Umbilical cord (tissue), 2 donors: ENCODE measurements around the gene CPNE4. TPM values are rescaled to one million over a fixed set of nuclear protein-coding genes. Genes with fewer than 3 reads are reported as not detected.

Source experiments
- DNase-seq: peaks from one replicate; pipeline ENCODE4 v3.0.0-alpha.2; 2015; ENCODE audit warnings: low spot score
- total RNA-seq: library from RNA; depleted of rRNA; stranded (reverse); fragments of >200 nt; gene quantifications from one replicate; pipeline ENCODE4 v1.2.3, GENCODE V29; 2014; ENCODE audit warnings: low replicate concordance; ENCODE audit not compliant: insufficient read depth

The CPNE4 gene
- total RNA-seq, 1 donor from 2014 or later = 5.3 TPM

DNA sequence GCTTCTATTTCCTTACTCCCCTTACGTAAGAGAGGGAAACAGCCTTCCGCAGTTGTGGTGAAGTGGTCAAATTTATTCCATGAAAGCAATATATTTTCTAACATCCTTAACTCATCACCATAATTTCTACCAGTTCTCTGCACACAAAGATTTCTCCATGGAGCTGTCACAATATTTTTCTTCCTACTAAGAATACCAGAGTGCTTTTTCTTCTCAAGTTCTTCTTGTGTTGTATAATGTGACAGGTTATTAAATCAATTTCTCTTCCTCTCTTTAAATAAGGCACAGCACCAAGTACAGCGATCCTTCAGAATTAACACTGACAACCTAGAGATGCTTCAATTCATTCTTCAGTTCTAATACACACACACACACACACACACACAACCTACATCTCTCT is 153.0 kb downstream of the CPNE4 start:
- no peak for DNase-seq

DNA sequence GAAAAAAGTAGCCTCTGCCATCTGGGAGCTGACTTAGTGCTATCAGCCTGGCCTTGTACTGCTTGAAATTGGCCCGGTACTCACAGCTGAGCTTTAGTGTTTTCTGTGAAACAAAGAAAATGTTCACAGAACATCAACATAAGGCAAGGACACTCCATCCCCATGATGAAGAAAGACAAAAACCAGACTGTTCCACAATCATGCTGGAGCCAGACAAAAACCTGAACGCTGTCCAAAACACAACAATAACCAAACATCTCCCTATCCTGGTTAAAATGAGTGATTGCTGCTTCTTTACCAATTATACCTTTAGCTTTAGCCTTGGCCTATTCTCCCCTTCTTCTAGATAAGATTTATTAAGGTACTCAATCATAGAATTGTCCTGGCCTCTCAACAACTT is 153.9 kb downstream of the CPNE4 start:
- no peak for DNase-seq

DNA sequence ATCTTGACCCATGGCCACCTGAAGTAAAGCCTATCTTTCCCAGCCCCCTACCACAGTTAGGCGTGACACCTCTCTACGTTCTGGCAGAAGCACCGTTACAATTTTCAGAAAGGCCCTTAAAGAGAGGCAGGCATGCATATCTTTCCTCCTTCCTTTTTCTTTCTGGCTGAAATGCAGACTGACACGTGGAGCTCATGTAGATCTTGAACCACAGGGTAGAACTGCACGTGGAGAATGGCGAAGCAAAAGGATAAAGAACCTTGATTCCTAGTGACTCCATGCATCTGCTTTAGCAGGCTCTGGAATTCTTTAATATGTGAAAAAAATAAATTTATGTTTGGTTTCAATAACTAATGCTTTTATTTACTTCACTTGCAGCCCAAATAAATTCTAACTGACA is 166.6 kb downstream of the CPNE4 start:
- no peak for DNase-seq

DNA sequence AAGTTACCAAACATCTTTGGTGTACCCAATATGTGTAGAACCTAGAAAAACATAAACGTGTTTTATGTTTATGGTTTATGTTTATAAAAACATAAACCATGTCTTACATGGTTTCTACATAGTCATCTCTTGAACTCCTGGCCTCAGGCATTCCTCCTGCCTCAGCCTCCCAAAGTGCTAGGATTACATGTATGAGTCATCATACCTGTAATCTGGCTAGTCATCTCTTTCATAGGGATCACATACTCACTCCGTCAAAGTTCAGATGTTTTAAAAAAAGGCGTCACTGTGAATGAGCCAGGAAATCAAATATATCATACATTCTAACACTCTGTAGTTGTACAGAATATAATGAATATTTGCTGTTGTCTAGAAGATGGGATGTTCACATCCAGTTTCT is 178.6 kb downstream of the CPNE4 start:
- no peak for DNase-seq

DNA sequence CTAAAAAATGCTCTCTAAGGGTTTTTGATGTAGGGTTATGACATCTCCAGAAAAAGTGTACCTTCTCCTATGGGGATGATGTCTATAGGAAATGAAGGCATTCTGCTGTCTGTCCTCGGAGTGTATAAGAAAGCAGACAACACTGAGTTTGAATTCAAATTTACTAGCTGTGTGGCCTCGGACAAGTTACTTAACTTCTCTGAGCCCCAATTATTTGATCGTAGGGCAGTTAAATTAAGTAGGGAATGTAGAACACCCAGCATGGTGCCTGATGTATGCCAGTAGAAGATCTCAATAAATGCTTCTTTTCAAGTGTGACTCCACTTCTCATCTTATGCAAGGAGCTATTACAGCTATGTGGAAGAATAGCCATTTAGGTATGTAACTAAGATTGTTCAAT is 184.6 kb downstream of the CPNE4 start:
- no peak for DNase-seq

DNA sequence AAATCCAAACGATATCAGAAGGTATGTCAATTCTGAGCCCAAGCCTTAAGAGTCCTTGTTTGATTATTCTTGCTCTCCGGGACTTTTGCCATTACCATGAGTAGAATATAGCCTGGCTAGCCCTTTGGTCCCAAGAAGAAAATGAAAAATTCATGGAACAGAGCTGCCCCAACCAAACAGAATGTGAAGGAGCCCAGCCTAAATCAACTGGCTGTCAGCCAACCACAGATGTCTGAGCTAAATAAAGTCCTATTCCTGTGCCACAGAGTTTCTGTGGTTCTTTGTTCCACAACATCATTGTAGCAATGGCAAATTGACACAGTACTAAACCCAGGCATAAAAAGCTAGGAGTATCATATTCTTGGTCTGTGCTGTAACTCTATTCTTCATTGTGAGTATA is 185.2 kb downstream of the CPNE4 start:
- DNase-seq = no peak

DNA sequence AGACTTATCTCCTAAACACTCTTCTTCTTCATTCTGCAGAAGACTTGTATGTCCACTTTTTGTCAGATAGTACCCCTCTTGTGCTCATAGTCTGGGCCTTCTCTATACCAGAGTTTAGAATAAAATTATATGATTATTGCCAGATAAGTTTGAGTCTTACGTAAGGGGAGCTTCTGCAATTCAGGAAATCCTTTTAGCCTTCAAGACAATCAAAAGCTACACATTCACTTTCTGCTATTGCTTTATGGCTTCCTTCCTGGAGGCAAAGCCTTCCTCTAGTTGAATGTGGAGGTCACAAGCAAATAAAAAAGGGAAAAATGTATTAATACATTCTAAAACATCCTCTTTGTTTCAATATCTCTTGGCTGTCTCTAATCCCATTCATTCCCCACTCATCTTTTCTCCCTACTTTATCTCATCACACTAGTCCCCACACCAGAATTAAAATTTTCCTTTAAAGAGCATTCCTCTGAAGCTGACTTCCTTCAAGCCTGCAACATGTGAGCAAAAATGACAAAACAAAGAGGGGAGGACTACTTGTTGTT is 186.8 kb downstream of the CPNE4 start:
- DNase-seq = no peak

DNA sequence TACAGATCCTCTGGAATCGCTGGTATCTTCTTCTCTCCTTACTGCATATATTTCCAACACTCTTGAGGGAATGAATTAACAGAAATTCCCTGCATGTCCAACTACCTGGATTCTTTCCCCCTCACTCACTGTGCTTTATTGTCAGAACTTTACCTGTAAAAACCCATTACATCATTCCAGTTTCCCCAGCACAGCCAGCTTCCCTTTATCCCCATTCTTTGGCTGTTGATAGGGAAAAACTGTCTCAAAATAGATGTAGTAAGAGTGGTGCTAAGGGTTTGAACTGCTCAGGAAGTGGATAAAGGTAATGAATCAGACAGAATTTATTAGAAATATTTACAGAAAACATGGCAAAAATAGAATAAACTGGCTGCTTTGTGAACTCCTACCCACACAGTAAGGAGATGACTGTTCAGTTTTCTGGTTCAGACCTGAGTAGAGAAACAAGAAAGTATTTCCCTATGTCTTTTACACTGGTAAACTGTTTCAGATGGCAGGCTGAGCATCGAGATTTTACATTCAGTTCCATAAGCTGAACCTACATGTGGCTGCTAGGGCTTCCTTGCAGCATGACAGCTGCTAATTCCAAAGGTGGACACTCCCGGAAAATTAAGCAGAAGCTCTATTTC is 188.4 kb downstream of the CPNE4 start:
- no peak for DNase-seq

DNA sequence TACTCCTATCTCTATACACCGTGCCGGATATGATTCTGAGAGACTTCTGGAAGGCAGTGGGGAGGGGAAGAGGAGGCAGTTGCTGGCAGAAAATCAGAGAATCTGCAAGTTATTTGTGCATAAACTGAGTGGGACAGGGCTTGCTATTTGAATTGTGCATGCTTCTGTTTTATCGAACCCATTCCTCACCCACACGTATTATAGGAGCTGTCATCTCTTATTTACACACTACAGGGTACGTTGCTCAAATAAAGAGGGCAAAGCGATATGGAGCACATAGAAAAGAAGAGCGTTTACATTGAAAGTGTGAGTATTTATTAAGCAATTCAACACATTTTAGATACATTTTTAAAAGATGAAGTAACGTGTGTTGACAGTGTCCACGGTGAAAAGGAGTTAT is 191.6 kb downstream of the CPNE4 start:
- DNase-seq = no peak

DNA sequence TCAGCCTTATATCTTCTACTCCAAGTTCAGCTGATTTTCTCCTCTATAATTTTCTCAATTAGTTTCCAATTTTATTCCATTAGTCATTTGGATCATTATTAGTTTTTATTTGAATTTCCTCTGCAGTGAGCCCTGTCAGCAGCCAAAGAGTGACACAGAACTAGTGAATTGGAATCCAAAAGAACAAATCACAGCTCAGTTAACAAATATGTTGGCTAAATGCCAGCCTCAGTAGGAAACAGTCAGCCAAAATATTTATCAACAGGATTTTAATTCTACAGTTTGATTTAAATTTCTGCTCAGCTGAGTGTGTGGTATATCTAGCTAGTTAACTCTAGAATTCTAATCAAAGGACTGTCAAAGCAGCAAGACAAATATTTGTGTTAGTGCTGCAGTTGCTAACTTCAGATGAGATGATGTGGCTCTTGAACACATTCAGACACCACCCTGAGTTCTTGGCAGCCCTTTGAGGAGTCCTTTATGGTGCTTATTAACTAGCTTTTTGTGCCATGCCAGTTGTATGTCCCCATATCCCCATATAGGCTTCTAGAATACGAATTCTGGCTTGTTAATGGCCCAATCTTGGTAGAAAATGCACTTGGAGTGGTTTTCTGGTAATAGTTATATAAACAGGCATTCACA is 194.5 kb downstream of the CPNE4 start:
- no peak for DNase-seq

DNA sequence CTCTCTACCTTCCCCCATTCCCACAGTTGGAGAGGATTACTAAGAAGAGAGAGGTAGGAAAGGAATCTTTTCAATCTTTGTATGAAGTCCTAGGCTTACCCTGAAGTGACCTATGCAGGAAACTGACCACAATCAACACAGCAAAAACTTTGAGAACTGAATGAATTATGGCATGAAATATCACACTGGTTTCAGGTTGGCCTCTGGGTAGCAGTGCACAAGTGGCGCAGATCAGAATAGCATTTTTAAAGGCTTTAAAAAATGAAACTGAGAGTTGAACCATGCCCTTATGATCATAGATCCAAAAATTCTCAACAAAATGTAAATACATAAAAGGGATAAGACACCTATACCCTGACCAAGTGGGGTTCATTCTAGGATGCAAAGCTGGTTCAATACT is 198.9 kb downstream of the CPNE4 start:
- no peak for DNase-seq

DNA sequence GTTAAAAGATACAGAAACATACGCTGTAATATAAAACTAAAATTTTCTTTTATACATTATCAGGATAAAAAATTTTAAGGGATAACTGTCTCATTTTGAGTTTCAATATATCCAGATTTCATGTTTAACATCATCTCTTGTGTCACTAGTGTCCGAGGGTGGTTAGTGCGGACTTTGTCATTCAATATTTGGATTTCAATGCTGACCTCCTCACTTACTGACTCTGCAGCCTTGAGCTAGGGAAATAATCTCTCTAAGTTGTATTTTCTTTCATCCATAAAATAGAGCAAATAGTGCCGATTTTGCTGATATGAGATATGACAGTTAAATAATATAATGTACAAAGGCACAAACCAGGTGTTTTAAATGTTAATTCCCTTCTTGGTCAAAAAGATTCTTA is 203.2 kb downstream of the CPNE4 start:
- no peak for DNase-seq

DNA sequence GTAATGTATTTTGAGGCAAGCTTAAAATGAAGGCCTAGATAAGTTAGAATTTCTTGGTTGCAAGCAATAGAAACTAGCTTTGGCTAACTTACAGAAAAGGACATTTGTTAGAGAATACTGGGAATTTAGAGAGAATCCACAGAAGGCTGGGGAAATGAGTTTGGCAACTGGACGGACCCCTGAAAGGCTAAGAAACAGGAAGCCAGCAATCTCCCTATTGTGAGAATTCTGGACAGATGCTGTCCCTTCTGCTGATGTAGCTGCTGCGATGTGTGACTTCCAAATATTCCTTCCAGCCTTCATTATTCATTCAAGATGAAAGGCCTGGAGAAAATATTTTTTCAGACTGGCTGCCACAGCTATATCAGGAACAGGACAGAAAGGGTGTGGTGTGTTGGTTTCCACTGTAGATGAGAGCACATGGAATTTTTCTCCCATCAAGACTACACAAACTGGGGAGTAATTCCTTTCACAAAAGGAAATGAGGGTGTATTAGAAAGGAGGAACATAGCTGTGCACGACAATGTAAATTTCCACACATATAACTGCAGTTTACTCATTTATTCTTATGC is 213.5 kb downstream of the CPNE4 start:
- DNase-seq = no peak

DNA sequence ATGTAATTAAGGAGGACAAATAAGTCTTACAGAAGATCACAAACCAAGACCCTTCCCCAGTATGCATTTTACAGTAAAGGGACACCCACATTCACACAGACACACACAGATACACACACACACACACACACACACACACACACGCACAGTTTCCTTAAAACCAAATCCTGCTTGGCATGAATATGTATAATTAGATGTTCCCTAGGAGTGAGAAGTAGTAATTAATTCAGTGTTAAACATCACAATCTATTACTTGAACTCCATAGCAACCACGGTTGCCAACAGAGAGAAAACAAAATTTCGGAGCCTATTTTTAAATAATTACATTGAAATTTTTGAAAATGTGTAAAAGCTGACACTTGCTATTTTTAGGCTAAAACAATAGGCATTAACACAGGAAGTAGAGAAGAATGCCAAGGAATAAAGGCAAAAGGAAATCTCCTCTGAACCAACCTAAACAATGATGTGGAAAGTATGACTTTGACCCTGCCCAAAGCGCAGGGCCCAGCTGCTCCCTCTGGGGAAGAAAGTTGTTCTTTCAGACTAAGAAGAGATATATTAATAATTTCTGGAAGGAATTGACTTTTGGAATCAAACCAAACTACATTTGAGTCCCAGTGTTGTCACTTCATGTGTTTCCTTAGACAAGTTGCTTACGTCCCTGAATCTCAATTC is 215.3 kb downstream of the CPNE4 start:
- no peak for DNase-seq

DNA sequence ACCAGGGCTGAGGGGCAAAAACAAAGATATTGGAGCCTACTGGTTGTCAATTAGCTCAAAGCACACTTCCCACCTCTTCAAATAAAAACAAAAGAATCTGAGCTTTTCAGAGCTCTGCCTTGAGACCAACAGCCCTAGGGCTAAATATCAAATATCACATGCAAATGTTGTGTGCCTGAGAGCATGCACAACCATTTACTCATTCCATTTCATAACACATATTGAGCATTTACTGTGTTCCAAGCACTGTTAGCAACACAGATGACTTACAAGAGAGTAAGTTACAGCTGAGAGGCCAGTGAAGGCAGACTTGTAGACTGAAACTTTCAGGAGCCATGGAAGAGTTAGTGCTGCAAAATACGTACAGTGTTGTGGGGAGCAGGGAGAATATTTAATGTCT is 222.4 kb downstream of the CPNE4 start:
- no peak for DNase-seq

DNA sequence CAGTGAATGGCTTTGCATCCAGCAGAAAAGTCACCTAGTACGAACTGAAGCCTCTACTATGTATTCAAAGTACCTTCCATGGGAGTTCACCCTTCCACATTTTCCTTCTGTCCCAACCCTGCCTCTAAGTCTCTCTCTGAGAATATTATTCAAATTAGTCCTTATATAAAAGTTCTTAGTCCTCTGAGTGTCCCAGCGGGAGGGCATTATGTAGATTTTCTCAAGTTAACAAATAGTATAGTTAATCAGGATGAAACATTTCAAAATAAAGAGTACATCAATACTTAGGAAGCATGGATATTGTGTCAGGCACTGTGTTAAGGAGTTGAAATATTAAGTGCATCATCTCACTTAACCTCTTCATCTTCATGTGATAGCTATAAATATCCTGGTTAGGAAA is 223.3 kb downstream of the CPNE4 start:
- no peak for DNase-seq

DNA sequence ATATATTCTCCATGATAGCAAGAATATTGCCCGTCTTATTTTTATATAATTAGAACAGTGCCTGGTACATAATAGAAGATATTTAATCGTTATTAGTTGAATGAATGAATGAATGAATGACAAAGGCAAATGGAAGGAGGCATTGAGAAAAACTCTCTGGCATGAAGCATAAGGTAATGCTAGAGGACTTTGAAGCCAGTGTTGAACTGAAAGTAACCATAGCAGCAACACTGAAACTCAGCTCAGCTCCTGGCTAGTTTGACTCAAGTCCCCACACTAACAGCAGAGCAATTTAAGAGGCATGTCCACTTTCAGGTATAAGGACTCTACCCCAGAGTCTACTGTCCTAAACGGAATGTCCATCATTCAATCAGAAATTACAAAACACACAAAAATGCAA is 227.0 kb downstream of the CPNE4 start:
- DNase-seq = no peak

DNA sequence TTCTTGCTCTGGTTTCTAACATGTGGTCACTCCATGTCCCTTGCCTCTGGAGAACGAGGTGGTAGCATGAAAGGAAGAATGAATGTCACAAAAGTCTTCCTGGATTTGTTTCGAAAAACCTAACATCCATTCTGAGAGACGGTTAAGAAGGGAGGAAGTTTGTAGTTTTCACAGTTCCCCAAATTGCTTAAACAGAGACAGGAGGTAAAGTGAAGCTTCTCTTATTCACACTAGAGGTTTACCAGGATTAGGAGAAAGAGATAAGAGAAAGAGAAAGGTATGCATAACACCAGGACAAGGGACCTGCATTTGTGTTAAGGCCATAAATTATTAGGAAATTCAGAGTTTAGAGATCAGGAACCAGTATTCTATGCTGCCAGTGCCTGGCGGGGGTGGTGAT is 228.1 kb downstream of the CPNE4 start:
- no peak for DNase-seq

DNA sequence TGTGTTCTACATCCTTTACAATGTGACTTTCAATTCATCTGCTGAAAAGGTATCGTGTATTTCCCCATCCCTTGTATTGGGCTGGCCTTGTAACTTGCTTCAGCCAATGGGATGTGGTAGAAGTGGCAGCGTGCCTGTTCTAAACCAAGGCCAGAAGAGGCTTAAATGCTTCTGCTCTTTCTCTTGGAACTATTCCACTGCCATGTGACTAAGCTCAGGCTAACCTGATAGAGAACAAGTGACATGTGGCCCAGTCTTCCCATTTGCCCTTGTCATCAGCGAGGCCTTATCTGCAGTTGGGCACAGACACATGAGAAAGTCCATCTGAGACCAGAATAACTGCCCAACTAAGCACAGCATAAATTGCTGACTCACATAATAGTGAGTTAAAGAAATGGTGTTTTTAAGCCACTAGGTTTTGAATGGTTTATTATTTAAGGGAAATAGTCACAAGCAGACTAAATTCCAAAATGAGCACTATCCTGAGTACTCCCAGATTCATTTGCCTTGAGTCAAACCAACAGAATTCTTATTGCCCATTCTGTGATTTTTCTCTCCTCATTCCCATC is 230.2 kb downstream of the CPNE4 start:
- DNase-seq = no peak

DNA sequence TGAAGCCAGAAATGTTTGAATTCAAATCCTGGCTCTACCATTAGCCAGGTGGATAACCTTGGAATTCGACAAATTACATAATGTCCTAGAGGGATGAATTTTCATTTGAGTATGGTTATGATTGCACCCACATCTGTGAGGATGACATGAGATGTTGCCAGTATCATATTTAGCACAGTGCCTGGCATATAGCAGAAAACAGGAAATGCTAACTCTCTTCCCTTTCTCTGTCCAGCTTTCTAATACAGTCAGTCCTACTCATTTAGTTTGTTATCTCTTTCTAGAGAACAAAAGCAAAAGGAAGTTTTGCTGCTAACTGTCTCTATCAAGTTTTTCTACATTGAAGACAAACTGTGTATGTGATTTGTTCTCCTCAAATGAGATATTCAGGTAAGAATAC is 231.7 kb downstream of the CPNE4 start:
- no peak for DNase-seq

DNA sequence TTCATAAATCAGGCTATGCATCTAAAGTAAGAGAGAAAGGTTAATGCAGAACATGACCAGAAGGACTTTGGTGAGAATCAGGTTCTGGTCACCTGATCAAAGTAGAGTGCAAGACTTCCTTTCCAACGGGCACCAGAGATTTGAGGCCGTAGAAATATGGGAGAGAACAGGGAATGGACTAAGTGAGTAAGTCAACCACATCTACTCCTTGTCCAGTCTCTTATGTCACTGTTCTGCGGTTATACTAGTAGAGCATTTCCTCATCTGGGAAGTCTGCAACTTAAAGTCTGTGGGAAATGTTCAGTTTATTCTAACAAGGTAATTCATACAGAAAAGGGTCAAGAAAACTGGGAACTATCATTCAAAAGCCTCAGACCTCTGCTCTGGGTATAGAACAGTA is 232.8 kb downstream of the CPNE4 start:
- DNase-seq = no peak

DNA sequence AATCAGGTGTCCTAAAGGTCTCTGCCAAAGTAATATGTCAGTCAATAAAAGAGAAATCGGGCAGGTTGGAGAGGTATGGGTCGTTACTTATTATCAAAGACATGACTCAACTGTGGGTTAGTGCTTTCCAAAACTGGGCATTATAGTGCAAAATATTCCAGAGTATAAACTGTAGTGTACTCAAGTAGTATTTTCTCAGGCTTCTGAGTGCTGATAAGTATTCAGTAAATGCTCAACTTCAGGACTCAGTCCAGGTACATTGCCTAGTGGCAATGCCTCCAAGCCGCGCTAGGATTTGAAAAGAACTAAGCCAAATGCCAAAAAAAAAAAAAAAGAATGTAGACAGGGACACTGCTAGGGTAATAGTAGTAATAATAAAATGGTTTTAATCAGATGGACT is 233.2 kb downstream of the CPNE4 start:
- DNase-seq = no peak
